HG02798 (cell line): ENCODE results near the gene DTNA.
"Not testable (repeated sequence)": the region's sequence is repeated elsewhere in the genome, so short reads cannot be mapped to it uniquely, and the experiment has no call there.

Experiments used
- ATAC-seq: cut with Tn5 transposase; IDR thresholded peaks from one replicate; pipeline ENCODE4 v1.9.1; 2021; ENCODE audit warnings: mild to moderate bottlenecking; ENCODE audit not compliant: unreplicated experiment, poor library complexity

The DTNA gene

DNA sequence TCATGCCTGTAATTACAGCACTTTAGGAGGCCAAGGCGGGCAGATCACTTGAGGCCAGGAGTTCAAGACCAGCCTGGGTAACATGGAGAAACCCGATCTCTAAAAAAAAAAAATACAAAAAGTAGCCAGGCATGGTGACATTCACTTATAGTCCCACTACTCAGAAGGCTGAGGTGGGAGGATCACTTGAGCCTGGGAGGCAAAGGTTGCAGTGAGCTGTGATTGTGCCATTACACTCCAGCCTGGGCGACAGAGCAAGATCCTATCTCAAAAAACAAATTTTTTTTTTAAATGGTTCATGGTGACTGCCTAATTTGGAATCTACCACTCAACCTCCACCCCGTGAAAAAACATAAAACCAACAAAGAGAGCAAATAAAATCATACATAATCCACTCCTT lies 212.5 kb downstream of the DTNA start:
- not testable (repeated sequence) for ATAC-seq

DNA sequence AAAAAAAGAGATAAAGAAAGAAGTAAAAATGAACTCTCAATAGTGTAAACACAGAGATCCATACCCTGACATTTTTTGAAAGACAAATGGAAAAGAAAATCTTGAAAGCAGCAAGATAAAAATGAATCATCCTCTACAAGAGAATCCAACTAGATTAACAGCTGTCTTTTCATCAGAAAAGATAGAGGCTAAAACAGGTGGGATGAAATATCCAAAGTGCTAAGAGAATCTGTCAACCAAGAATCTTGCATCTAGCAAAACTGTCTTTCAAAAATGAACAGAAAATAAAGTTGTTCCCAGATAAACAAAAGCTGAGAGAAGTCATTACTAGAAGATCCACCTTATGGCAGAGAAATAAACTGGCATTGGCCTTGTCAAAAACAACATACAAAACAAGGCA lies 213.8 kb downstream of the DTNA start:
- ATAC-seq: no peak

DNA sequence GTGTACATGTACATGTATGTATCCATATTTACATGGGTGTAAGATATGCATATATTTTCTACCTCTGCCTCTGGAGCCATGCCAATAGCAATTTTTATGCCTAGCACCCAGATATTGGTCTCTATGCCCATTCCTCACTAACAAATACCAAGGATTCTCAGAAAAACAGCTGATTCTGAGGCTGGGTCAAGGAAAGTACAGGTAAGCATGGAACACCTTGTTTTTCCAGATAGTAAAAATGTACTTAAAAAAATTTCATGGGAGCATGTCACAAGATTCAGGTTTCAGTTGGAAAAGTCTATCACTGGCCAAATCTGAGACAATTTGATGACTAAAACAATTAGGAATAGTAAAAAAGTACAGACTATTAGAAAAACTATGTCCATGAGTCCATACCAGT lies 216.6 kb downstream of the DTNA start:
- ATAC-seq: no peak

DNA sequence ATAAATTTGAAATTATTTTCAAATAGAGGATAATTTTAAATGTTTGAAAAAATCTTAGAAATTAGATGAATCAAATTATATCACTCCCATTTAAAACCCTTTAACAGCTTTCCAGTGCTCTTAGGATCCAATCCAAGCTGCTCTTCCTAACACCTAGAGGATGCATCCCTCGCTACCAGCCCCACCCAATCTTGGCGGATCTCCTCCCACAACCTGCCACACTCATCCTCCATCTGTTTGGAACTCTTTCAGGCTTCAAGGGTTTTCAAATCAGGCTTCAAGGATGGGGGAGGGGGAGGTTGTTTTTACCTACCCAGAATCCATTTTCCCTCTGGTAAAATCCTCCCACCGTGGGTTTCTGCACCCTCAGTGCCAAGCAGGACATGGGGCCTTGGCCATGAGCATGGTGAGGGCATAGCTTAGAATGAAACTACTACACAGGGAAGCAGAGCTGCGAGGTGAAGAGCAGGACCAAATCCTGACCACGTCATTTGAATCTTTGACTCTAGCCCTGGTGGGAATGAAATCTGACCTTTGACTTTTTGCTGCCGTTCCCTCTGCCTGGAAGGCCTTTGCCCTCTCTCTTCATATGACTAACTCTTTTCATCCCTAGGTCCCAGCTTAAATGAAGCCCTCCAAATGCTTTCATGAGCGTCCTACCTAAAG lies 218.1 kb downstream of the DTNA start:
- no peak for ATAC-seq

DNA sequence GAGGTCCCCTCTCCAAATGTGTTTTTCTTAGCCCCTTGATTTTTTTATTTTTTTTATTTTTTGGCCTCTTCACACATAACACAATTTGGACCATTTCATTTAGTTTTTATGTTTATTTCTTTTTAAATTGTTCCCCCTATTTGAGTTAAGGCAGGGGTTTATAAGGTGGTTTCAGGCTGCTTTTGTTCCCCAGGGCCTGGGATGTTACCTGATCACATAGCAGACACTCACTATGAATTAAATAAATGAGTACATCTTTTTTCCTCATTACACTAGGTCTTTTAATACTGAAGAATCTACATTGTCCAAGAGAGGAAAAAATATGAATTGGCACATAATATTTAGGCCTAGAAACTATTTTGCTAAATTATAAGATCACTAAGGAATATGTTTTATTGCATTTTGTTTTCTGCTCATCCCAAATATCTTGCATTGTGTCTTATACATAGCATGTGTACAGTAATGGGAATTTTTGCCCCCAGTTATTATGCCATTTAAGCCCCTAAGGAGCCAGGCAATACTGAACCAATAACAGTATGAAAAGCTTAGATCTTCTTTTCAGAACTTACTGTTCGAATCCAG lies 218.7 kb downstream of the DTNA start:
- no peak for ATAC-seq

DNA sequence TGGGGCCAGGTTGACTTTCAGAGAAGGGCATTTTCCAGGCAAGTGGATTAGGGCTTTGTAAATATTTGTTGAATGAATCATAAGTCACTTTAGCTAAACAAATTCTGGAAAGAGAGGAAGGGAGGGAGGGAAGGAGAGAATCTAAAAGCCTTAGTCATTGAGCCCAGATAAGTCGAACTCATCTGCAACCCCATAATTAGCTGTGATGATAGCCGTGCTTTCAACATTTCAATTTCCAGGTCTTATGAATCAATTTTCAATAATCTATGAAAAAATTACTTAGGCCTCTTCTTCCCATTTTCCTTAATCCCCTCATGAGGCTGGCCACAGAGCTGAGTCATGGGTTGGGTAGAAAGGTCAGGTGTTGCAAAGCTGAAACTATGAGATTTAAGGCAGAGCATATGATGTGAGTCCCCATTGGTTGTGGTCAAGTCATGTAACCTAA lies 219.3 kb downstream of the DTNA start:
- no peak for ATAC-seq

DNA sequence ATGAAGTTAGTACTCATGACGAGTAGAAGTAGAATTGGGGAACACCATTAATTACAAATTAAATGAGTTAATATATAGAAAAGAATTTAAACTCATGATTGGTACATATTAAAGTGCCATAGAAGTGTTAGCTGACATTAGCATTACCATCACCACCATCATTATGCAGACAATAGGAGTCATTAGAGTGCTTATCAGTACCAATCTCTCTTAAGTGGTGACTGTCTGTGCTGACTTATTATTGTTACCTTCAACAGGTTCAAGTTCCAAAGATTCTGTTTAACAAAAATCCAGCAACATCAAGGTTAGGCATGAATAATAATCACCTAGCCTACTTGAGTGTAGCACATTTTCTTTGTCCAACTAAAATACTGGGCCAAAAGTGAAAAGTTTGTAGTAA lies 222.3 kb downstream of the DTNA start:
- no peak for ATAC-seq

DNA sequence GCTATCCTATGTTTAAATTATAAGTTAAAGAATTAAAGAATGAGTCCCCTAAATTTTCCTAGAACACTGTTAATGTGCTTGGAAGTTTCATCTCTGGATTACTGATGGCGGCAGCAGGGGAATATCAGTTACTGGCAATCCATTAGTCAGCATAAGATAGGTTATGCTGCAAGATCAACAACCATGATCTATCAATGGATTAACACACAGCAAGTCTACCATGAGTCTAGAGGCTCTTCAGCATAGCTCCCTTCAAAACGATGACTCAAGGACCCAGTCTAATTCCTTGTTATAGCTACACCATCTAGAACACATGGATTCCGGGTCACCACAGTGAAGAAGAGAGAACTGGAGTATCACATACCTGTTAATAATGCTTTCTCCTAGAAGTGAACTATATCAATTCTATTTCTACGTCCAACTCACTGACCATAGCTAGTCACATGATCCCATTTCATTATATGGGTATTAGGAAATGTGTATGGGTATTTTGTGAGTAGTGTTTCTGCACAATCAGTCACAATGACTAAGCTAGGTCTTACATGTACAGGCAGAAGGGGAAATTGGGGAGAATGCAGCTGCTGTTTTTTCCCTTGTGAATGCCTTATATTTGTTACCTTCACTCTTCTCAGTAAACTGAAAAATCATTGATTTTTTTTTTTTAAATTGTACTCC lies 222.8 kb downstream of the DTNA start:
- no peak for ATAC-seq

- ATAC-seq: no peak
Observed at GRCh38 chr18:34933909-34934661, 224.0 kb downstream of the DTNA start.

DNA sequence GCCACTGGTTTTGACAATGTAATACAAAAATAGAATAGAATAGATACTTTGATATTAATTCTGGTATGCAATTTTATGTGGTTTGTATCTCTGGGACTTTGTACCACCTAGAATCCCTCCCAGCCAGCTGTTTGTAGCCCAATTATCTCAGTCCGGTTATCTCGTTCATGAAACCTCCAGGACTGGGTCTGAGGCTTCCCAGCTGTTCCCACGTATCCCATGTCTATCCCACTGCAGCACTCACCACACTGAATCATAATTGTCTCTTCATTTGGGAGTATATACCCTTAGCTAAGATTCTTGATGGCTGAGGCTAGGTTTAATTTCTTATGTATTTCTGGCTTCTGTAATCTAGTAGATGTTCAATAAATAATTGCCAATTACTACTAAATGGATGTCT lies 226.7 kb downstream of the DTNA start:
- no peak for ATAC-seq

- no peak for ATAC-seq
Observed at GRCh38 chr18:34938090-34938489, 228.0 kb downstream of the DTNA start.
